Measurements from ENCODE around the gene EIF4G3.

- TF ChIP-seq CTCF (IDR thresholded peaks at IDR 0.05) = no peak
- no peak for TF ChIP-seq POLR2A (IDR thresholded peaks at IDR 0.05)
- TF ChIP-seq EP300 (IDR thresholded peaks at IDR 0.05) = no peak
These were observed 58.5 kb downstream of the EIF4G3 start for GRCh38 chr1:21118167-21118566.
